CD4-positive, alpha-beta T cell treated with Interleukin-10 for 1 hour (primary cell): Measurements from ENCODE around the gene ATOSB.
"Not testable (repeated sequence)": the region's sequence is repeated elsewhere in the genome, so short reads cannot be mapped to it uniquely, and the experiment has no call there.

Experiments
- DNase-seq: peaks from one replicate; pipeline ENCODE4 v3.0.0-alpha.2; 2020

The ATOSB gene, protein sequence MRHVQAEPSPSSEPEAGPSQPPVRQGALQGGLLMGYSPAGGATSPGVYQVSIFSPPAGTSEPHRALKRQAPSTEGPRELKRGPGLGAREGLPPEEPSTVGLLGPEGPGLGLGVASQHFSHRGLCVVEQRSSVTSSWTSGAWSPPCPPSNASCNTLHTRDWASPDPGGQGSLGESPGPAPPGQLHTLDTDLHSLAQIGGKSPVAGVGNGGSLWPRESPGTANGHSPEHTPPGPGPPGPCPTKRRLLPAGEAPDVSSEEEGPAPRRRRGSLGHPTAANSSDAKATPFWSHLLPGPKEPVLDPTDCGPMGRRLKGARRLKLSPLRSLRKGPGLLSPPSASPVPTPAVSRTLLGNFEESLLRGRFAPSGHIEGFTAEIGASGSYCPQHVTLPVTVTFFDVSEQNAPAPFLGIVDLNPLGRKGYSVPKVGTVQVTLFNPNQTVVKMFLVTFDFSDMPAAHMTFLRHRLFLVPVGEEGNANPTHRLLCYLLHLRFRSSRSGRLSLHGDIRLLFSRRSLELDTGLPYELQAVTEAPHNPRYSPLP

DNA sequence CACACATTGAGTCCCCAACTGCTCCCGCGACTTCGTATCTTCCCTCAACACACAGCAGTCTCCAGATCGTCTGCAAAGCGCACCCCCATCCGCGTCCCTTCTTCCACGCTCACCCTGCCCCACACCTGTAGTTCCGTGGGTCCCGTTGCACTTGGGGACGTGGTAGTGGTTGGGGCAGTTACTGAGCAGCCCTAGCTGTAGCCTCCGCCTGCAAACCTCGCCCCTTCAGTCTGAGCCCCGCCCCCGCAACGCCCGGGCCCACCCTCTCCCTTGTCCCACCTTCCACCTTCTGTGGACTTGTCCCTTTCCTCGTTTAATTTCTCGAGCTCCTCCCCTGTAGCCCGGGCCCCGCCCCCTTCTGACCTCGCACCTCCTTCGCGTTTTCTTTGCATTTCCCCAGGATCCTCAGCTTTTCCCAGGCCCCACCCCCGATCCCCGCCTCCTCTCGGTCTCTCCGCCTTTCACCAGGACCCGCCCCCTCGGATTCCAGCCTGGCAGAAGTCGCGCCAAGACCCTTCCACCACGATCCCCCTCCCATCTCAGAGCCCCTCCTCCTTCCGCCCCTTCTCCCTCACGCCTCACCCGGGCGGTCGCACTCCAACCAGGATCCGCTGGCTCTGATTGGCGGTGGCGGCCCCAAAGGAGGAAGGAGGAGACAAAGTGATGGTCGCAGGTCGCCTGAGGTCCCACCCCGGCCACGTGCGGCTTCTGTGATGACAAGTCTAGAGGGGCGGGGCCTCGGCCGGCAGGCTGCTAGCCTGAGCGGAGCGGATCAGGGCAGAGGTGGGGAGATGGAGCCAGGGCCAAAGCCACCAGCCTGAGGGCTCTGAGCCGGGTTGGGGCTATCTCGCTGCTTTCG is at the start of gene ATOSB:
ATOSB (minus strand) TSS at position 183 of the 859 bp plus-strand sequence. CDS start 7,588 bp downstream, outside the sequence.
- DNase-seq: peak; percentile 94

DNA sequence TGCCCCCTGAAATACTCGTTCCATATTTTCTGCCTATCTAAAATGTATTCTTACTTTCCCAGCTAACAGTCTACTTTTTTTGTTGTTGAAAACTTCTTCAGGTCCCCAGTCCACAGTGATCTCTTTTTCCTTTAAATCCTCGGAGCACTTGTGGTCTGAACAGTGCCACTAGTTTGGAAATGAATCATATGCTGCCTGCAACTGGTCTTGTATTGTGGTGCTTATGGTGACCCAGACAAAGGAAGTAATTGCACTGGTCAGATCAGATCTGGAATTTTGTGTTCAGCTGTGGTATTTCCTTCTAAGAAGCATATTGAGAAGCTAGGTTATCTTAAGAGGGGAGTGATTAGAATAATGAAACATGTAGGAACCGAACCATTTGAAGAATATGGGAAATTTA is 49.0 kb upstream of the ATOSB start:
- no peak for DNase-seq

DNA sequence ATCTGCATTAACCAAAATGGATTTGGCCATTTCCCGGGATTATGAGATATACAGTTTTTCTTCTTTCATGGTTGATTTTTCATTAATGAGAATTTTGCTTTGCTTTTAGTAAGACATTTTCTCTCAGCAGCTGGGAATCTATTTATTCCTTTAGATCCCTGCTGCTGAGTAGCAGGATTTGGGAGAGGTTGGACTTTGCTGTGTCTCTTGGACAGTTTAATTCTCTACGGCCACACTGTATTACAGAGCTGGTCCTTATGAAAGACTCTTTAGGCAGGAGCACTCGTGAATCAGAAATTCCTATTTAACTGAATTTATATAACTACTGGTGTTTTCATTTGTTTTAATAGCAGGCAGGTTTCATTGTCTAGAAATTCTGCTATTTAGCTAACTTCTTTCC is 47.8 kb upstream of the ATOSB start:
- no peak for DNase-seq

DNA sequence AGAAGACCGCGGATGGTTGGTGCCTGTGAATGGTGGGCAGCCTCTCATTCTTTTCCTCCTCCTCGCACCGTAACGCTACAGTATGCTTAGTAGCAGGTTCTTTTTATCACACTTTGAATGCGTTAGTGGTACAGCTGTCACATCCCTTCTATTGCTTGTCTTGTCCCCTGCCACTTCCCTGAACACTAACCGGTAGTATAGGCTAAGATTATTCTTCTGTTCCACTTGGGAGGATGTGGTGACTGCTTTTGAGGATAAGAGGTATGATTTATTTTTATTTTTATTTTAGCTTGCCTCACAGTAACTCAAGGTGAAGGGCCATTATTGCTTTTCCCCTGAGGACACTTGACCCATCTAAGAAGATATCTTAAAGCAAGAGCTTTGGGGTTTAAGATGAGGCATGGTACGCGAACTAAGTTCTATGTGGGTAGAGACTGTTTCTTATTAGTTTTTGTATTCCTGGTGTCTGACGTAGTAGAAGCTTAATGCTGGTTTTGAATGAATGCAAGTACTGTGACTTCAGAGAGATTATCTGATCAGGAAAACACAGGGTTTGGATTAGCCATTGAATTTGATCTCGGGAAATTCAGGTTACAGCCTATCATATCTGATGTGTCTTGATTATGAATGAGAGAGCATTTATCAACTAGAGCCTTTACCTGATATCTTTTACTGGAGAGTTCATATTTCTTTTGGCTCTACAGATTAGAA is 47.1 kb upstream of the ATOSB start:
- peak; percentile 15 for DNase-seq

DNA sequence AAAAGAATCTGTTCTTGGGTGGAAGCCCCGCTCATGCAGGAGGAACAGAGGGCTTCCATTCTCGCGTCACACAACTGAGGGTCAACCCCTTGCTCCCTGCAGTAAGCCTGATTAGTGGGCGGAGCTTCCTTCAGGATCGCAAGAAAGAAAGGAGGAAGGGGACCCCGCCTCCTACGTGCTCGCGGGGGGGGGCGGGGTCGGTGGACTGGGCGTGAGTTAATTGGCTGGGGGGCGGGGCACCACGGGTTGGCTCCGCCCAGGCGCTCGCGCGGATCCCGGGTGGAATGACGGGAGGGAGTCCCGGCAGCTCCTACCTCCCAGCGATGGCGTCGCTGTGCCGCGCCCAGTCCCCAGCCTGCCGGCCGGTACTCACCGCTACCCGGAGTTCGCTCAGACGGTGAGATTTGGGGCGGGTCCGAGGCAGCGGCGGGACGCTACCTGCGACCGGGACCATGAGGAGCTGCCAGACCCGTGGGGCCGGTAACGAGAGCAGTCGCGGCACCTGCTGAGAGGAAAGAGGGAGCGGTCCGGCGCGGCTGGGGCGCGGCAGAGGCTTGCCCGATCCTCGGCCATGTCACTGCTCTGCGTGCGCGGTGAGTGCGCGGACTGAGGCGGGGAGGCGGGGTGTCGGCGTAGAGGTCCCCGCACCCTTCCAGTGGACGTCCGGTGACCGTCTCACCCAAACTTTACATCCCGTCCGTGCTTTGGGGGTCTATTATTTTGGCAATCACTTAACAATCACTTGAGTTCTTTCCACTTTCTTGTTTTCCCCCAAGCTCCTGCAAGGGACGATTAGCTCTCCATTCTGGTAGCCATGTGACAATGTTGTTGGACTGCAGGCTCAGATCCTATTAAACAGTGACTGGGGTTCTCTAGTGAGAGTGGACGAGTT is 46.3 kb upstream of the ATOSB start, which contains the start of gene UNC13B:
UNC13B (plus strand) TSS at position 297 of the 892 bp plus-strand sequence; CDS start at position 572, 275 bp downstream.
- DNase-seq: peak; percentile 81

DNA sequence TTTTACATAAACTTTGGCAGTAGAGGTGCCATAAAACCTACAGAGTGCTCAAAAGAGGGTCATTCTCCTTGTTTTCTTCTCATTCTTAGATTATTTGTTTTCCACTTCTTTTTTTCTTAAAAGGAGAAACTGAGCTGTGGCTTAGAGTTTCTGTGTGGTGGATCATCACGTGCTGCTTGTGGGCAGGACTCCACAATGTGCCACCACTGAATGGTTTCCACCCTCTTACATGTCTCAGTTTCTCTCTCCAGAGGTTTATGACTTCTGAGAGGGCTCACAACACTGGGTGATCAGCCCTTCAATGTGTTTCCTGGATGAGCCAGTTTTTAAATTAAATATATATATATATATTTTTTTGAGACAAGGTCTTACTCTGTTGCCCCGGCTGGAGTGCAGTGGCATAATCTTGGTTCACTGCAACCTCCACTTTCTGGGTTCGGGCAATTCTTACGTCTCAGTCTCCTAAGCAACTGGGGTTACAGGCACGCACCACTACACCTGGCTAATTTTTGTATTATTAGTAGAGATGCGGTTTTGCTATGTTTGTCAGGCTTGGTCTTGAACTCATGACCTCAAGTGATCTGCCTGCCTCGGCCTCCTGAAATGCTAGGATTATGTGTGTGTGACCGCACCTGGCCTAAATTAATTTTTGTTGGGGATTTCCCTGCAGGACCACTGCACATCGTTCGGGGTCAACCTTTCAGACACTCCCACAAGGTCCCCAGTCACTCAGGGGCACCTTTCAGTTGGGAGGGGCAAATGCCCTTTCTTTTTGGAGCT is 43.0 kb upstream of the ATOSB start:
- DNase-seq: no peak

DNA sequence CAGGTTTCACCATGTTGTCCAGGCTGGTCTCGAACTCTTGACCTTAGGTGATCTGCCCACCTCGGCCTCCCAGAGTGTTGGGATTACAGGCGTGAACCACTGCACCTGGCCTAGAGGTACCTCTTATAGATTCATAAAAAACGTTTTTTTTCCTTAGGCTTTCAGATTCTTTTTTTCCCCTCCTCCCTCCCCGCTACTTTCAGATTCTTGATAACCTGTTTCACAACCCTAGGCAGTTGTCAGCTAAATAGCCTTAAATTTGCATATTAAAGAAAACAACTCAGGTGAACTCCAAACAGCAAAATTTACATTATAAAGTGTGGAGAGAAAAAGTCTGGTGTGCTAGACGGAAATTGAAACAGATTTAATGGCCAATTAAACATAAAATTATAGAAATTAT is 42.2 kb upstream of the ATOSB start:
- not testable (repeated sequence) for DNase-seq

DNA sequence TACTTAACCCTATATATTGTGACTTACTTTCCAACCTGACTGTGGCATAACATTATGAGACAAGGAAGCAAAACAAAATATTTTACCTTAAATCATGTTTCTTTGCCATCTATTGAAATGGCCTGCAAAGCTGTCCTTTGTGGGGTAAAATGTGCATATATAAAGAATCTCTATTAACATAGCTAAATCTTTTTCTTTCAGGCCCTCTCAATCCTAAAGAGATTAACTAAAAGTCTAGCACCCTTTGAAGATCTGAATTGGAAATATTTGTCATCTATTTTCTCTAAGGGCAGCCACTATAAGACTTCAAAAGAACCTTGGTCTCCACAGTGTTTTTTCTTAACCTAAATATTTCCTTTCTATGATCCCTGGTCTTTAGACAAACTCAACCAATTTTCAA is 41.1 kb upstream of the ATOSB start:
- no peak for DNase-seq

DNA sequence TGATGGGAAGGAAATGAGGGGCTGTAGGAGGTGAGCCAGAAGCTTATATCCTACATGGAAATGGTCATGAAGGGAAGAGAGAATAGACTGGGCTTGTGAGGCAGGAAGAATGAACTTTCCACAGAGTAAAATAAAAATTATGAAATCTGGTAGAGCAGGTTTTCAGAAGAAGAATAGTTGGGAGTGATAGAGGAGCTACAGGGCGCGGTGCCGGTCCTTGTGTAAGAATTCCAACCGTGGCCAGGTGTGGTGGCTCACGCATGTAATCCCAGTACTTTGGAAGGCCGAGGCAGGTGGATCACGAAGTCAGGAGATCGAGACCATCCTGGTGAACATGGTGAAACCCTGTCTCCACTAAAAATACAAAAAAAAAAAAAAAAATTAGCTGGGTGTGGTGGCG is 37.3 kb upstream of the ATOSB start:
- no peak for DNase-seq

DNA sequence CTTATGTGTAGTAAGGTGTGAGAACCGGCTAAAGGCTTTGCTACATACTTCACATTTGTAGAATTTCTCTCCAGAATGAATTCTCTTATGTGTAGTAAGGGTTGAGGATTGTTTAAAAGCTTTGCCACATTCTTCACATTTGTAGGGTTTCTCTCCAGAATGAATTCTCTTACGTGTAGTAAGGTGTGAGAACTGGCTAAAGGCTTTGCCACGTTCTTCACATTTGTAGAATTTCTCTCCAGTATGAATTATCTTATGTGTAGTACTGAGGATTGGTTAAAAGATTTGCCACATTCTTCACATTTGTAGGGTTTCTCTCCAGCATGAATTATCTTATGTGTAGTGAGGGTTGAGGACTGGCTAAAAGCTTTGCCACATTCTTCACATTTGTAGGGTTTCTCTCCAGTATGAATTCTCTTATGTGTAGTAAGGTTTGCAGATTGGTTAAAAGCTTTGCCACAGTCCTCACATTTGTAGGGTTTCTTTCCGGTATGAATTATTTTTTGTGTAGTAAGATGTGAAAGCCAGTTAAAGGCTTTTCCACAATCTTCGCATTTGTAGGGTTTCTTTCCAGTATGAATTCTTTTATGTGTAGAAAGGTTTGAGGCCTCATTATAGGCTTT is 32.4 kb upstream of the ATOSB start:
- not testable (repeated sequence) for DNase-seq

DNA sequence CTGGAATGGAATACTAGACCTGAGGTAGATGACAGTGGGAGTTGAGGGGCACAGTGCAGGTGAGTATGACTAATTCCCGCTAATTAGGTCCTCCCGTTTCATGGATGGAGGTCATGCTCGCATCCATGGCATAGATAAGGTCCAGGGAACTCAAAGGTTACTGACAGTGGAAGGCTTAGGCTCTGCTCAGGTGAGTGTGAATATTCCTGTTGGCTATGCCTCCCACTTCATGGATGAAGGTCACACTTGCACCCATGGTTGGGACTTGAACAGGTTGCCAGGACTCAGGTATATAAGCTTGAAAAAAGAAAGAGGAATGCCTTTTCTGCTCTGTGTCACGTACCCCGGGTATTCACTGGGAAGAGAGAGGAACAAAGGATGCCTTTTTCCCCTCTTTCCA is 26.4 kb upstream of the ATOSB start:
- no peak for DNase-seq

DNA sequence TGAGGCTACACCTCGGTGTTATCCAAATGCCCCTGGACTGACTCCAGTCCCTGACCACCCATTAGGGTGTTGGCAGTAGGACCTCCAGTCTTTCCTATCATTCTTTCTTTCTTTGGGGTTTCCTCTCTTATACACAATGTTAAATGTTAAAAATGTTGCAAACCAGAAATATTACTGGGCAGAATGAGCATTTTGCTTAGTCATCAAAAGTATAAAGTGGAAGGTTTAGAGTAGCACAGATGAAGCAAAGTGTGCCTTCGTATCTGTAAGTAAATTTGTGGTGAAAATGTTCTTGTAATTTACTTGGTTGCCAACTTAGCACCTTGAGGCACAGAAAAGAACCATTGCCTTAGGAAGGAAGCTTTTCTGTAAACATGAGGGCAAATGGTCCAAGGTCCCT is 24.4 kb upstream of the ATOSB start:
- no peak for DNase-seq

DNA sequence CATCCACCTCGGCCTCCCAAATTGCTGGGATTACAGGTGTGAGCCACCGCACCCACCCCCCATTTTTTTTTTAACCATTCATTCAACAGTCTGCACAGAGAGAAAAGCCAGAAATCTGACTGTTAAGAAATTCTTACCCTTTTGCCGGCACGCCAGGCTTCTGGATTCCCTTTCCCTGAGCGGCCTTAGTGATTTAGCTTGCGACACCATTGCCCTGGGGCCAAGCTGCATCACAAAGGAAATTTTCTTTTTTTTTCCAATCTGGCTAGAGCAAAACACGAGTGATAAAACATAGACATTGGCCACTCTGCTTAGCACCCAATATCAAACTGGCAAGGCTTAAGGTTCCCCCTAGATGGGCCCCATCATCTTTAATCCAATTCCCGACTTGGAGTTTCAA is 21.2 kb upstream of the ATOSB start:
- no peak for DNase-seq

DNA sequence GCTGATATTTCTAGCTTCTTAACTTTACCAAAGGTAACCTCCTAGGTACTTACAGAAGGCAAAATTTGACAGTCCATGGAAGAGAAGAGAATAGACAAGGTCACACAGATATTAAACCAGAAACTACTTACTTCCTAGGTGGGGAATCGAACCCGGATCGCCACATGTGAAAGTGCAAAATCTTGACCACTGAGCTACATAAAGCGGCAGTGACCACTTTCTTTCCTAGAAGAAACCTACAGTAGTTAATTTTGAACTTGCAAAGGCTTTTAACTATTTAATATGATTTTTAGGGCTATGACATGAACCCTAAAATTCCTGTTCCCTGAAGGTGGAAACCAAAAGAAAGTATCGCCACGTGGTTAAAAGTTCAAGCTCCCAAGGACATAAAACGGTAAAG is 20.3 kb upstream of the ATOSB start:
- DNase-seq: no peak

DNA sequence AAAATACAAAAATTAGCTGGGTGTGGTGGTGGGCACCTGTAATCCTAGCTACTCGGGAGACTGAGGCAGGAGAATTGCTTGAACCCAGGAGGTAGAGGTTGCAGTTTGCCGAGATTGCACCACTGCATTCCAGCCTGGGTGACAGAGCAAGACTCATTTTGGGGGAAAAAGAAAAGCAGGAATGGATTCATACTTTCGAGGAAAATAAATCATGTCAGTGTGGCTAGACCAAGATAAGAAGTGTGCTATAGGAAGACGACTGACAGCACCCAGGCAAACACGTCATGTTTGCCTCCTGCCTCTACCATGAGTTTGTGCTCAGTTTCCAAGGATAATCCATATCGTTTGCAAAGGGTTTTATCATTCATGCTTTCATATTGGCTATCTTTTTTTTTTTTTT is 19.3 kb upstream of the ATOSB start:
- no peak for DNase-seq

DNA sequence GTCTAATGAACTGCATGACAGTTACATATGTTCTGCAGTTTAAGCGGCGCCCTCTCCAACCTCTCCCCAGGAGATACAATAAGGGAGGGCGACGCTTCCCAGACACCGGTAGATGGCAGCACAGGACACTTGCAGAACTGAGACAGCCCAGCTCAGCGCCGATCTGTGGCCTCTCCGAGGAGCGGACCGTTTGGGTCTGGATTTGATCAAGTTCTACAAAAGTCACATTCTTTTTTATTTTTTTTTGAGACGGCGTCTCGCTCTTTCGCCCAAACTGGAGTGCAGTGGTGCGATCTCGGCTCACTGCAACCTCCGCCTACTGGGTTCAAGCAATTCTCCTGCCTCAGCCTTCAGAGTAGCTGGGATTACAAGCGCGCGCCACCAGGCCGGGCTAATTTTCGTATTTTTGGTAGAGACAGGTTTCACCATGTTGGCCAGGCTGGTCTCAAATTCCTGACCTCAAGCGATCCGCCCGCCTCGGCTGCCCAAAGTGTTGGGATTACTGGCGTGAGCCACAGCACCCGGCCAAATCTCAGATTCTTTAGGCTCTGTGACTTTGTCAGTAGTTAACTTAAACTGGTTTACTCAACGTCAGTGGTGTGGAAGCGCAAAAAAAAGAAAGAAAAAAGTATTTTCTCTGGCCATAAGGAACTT is 1.4 kb upstream of the ATOSB start:
- DNase-seq: peak; percentile 93

DNA sequence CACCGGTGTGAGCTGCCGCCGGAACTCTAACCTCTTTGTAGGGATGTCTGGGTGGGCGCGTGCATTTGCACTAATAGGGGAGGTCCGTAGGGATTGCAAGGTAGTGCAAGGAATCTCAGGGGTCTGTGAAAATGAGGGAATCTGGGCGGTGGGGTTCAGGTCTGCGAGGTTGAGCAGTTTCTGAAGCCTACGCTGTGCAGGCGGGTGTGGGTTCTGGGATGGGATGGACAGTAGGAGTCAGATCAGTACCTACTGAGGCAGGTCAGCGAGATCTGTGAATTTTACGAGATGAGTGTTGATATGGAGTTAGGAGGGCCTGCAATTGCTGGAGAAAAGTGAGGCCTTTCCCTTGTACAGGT is 856 bp upstream of the ATOSB start:
- DNase-seq: no peak

DNA sequence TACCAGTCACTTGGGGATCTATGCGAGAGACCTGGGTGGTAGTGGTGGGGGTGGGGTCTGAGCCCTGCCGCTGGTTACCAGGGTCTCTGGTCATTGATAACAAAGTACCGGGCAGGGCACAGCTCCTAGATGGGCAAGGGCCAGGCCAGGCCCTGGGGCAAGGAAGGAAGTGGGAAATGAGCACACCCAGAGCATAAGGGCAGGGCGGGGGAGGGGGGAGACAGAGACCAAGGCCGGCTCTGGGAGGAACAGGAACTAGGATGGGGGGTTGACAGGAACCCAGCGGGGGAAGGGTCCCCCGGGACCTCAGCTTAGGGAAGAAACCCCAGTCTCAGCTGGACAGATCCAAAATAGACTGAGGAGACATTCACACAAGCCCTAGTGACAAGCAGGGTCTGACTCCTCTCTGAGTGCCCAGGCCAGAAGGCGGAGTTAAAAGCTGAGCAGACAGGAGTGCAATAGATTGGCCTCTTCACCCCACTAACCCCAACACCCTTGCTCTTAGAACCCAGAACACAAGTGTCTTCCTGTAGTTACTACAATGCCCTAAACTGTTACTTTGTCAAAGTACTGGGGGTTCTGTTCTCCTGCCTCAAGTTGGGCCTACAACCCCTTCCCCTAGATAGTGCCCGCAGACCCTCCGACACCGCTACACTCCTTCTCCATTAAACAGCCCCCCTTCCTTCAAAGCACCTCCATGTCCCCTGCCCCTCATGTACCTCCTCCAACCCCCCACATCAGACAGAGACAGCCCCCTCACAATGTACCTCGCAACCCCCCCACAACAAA is 628 bp downstream of the ATOSB start:
- DNase-seq: peak; percentile 55

DNA sequence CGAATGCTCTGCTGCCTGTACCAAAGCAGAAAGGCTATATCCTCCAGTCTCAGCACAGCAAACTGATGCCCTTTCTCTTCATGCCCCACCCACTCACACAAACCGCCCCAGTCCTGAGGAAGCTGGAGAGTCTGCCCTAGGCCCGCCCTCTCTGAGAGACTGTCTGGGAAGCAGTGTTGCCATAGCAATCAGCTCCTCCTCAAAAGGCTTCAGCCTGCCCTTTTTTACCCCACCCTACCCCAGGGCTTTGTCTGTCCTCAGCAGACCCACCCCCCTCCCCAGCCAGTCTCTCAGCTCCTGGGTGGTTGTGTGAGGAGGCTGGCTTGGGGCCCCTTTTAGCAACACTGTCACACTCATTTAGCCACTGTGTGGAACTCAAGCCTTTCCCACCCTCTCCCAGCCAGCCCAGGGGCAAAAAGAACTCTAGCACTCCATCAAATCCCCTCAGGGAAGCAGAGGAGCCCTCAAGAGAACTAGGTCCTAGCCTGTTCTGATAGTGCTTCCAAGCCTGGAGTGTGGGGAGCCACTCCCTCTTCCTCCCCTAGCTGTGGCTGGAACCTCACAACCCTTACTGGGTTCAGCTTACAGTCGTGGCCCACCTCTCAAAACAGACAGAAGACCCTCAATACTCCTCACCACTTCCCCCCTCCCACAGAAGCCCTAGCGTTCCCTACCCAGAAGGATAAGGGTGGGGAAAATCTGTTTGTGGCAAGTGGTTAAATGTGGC is 1.4 kb downstream of the ATOSB start:
- DNase-seq: peak; percentile 89
